Stomach smooth muscle (tissue), 2 donors: ENCODE data around the gene ALKBH2.

ENCODE experiments used
- H3K27ac ChIP-seq: one replicate; pipeline ENCODE4 v1.7.0; 2013; ENCODE audit warnings: mild to moderate bottlenecking, low read length, inconsistent platforms
- H3K27me3 ChIP-seq, 2 donors: one replicate each; pipeline ENCODE4 v1.7.0; 2013; ENCODE audit warnings: low read length in 2 of 2; ENCODE audit not compliant: insufficient read depth in 2 of 2, control insufficient read depth in 1 of 2
- H3K36me3 ChIP-seq, 2 donors: one replicate each; pipeline ENCODE4 v1.7.0; 2013; ENCODE audit warnings: low read length in 2 of 2; ENCODE audit not compliant: control insufficient read depth in 2 of 2, insufficient read depth in 2 of 2
- H3K4me1 ChIP-seq: one replicate; pipeline ENCODE4 v1.7.0; 2013; ENCODE audit warnings: low read length; ENCODE audit not compliant: control insufficient read depth, insufficient read depth
- H3K4me3 ChIP-seq, 2 donors: one replicate each; pipeline ENCODE4 v1.7.0; 2013; ENCODE audit warnings: low read length in 2 of 2
- H3K9ac ChIP-seq, 2 donors: one replicate each; pipeline ENCODE4 v1.7.0; 2013; ENCODE audit warnings: low read length in 2 of 2, mild to moderate bottlenecking in 1 of 2
- H3K9me3 ChIP-seq, 2 donors: one replicate each; pipeline ENCODE4 v1.7.0; 2013; ENCODE audit warnings: low read length in 2 of 2; ENCODE audit not compliant: control insufficient read depth in 2 of 2
- donor health status: healthy.
- donor health status: Pancreatic carcinoma.

The ALKBH2 gene

DNA sequence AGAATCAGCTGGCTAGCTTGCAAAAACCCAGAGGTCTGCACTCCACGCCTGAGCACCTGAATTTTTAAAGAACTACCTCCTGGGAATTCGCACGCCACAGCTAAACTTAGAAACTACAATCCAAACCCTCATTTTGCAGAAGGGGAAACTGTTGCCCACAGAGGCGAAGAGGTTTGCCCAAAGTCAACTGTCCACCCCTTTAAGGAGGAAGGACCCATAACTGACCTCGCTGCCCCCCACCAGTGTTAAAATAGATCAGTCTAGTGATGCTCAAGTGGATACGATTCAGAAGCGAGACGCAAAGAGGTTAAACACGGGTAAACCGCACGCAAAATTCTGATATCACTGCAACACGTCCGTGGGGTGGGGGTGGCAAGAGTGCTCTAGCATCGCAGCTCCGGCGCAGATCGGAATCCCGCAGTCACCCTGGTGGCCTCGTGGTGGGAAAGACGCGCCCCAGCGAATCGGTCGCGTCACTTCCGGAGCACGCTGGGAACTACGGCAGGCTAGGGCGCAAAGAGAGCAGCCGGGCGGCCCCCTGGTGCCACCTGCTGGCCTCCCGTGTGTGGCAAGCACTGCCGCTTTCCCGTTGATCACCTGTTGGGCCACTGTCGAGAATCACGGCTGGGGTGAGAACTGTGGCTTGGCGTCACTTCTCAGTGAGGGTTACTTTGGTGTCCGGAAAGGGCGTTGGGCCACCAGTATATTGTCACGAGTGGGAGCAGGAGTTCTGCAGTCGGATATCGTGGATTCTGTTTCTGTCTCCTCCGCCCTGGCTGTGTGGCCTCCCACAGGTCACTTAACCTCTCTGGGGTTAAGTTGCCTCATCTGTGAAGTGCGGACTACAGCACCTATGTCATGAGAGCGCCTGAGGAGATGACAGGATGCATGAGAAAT, at the start of gene ALKBH2:
TSS of gene ALKBH2 (minus strand) at position 451 of the 897 bp plus-strand sequence. CDS start 686 bp downstream, outside the sequence.
- peak within 1 kb of the TSS; percentile 88 to 99 for H3K4me3 ChIP-seq

DNA sequence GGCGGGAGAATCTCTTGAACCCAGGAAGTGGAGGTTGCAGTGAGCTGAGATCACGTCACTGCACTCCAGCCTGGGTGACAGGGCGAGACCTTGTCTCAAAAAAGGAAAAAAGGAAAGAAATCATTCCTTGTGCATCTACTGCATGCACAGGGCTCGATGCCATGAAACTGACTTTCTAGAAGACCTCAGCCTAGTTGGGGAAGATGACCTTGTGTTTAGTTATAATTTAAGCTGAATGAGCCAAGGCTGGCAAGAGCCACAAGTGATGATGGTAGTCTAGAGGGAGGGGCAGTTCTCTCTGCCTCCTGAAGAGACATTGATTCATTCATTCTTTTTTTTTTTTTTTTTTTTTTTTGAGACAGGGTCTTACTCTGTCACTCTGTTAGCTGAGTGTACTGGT, 47.3 kb upstream of the ALKBH2 start:
- Histone ChIP-seq H3K27me3 (no peaks in the 10 kb centered on the region), H3K27ac (no peak overlapping the region), H3K4me3 (no peak overlapping the region), H3K4me1 (peaks cover 7% of the 10 kb centered on the region), H3K9ac (no peak overlapping the region), H3K9me3 (no peaks in the 10 kb centered on the region), H3K36me3 (peaks cover 0 to 20% of the 10 kb centered on the region in 2 donors)

More for the DNA sequence above, at the start of gene ALKBH2:
- Histone ChIP-seq H3K27me3 (no peaks in the 10 kb centered on the region), H3K9ac (peak within 1 kb of the TSS; percentile 86 to 88), H3K4me1 (peaks cover 31% of the 10 kb centered on the region), H3K27ac (peak within 1 kb of the TSS; percentile 67), H3K9me3 (no peaks in the 10 kb centered on the region), H3K36me3 (peaks cover 5 to 11% of the 10 kb centered on the region in 2 donors)

DNA sequence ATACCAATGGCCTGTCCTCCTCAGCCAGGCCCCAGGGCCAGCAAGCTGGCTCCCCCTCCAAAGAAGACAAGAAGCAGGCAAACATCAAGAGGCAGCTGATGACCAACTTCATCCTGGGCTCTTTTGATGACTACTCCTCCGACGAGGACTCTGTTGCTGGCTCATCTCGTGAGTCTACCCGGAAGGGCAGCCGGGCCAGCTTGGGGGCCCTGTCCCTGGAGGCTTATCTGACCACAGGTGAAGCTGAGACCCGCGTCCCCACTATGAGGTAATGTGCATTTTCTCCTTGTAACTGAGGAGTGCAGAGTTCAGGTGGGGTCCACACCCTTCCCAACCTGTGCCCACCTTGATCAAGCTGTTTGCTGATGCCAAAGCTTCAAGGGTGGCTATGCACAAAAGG, 46.5 kb upstream of the ALKBH2 start:
- peaks cover 7% of the 10 kb centered on the region for H3K4me1 ChIP-seq

DNA sequence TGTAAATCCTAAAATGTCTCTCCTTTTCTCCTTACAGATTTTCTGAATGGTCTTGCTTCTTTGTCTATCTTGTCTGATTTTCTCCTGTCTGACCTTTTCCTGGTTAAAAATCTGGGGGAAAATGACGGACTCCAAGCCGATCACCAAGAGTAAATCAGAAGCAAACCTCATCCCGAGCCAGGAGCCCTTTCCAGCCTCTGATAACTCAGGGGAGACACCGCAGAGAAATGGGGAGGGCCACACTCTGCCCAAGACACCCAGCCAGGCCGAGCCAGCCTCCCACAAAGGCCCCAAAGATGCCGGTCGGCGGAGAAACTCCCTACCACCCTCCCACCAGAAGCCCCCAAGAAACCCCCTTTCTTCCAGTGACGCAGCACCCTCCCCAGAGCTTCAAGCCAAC, 46.1 kb upstream of the ALKBH2 start:
- H3K36me3 ChIP-seq: peaks cover 0 to 18% of the 10 kb centered on the region in 2 donors
- H3K4me3 ChIP-seq: no peak overlapping the region
- no peaks in the 10 kb centered on the region for H3K9me3 ChIP-seq
- no peaks in the 10 kb centered on the region for H3K27me3 ChIP-seq
- no peak overlapping the region for H3K27ac ChIP-seq
- H3K9ac ChIP-seq: no peak overlapping the region
- peaks cover 12% of the 10 kb centered on the region for H3K4me1 ChIP-seq

More for the DNA sequence above, 46.5 kb upstream of the ALKBH2 start:
- no peak overlapping the region for H3K4me3 ChIP-seq
- H3K36me3 ChIP-seq: peaks cover 0 to 18% of the 10 kb centered on the region in 2 donors
- H3K27ac ChIP-seq: no peak overlapping the region
- no peak overlapping the region for H3K9ac ChIP-seq
- H3K27me3 ChIP-seq: no peaks in the 10 kb centered on the region
- no peaks in the 10 kb centered on the region for H3K9me3 ChIP-seq

DNA sequence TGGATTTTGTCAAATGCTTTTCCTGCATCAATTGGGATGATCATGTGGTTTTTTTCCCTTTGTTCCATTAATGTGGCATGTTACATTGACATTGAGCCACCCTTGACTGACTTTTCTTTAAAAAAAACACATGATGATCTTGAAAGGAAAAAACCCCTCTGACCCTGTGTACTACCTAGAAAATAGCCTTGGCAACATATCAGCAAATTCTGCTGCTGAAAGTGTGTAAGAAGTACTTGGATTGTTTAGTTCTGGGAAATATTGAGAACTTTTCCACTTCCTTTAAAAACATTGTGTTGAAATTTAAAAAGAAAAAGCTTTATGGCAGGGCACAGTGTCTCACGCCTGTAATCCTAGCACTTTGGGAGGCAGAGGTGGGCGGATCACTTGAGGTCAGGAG, 43.8 kb upstream of the ALKBH2 start:
- peaks cover 0 to 14% of the 10 kb centered on the region in 2 donors for H3K36me3 ChIP-seq
- H3K27me3 ChIP-seq: no peaks in the 10 kb centered on the region
- H3K4me1 ChIP-seq: peaks cover 23% of the 10 kb centered on the region
- no peak overlapping the region for H3K4me3 ChIP-seq
- H3K9ac ChIP-seq: no peak overlapping the region
- no peak overlapping the region for H3K27ac ChIP-seq
- H3K9me3 ChIP-seq: no peaks in the 10 kb centered on the region

DNA sequence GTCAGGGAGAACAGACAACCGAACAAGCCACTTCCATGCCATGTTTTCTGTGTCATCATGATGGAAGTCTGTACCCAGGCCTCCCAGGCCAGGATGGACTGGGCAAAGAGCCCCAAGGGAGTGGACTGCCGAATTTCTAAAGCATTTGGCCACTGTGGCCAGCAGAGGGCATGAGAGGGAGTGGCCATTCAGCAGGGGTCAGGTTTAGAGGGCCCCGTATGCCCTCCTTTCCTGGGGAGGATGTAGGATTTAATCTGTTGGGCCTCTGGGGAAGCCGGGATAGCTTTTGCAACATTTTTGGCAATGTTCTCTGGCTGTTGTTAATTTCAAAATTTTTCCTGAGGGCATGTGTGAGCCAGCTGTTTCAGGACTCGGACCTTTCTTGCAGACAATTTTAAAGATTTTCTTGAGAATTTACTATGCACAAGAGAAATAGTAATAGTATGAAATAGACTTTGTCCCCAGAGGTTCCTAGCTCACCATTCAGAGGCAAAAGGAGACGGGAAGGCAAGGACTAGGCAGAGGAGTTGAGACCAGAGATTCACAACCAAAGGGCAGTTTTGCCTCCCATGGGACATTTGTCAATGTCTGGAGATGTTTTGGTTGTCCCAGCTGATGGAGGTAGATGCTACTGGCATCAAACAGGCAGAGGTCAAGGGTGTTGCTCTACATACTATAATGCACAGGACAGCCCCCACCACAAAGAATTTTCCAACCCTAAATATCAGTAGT, 41.1 kb upstream of the ALKBH2 start:
- H3K27me3 ChIP-seq: no peaks in the 10 kb centered on the region
- no peak overlapping the region for H3K4me3 ChIP-seq
- peaks cover 0 to under 1% of the 10 kb centered on the region in 2 donors for H3K36me3 ChIP-seq
- H3K4me1 ChIP-seq: peaks cover 38% of the 10 kb centered on the region
- H3K9ac ChIP-seq: no peak overlapping the region
- no peaks in the 10 kb centered on the region for H3K9me3 ChIP-seq
- H3K27ac ChIP-seq: peak overlapping the region; percentile 31

DNA sequence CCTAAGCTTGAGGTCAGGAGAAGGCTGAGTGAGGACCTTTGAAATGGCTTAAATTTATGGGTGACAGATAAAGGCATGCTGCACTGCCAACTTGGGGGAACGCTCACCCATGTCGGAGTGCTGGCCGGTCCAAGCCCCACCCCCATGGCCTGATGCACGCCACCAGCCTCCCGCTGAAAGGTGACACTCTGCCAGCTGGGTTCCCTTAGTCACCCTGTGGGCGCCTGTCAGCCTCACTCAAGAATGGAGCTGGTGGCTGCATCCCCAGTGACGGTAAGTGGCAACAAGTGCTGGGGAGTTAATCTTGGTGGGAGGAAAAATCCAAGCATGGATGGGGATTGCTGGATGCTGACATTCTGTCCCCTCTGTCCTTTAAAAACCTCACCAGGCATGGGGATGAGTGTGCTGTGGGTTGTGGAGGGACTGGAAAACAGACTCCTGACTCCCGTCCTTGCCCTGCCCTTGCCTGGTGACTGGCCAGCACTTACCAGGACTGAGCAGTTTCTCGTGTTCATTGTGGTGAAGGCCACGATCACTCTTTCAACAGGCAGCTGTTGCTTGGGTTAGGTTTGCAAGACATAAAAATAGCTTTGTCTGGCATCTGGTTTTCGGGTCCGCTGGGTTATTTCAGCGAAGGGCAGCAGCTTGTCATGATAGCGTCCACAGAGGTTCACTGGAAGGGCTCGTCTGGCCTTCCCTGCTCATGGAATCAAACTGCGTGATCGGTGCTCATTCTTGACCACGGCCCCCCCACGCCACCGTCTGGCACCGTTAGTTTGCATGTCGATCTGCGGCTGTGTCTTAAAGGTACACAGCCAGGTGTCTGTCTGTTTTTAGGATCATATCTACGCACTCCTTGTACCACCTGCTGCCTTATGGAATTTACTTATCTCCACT, 38.1 kb upstream of the ALKBH2 start:
- H3K9me3 ChIP-seq: no peaks in the 10 kb centered on the region
- no peaks in the 10 kb centered on the region for H3K27me3 ChIP-seq
- H3K36me3 ChIP-seq: no peaks in the 10 kb centered on the region
- peak overlapping the region; percentile 70 for H3K4me3 ChIP-seq
- H3K4me1 ChIP-seq: peaks cover 39% of the 10 kb centered on the region
- H3K27ac ChIP-seq: peak overlapping the region; percentile 88
- H3K9ac ChIP-seq: peak overlapping the region; percentile 60 to 64

DNA sequence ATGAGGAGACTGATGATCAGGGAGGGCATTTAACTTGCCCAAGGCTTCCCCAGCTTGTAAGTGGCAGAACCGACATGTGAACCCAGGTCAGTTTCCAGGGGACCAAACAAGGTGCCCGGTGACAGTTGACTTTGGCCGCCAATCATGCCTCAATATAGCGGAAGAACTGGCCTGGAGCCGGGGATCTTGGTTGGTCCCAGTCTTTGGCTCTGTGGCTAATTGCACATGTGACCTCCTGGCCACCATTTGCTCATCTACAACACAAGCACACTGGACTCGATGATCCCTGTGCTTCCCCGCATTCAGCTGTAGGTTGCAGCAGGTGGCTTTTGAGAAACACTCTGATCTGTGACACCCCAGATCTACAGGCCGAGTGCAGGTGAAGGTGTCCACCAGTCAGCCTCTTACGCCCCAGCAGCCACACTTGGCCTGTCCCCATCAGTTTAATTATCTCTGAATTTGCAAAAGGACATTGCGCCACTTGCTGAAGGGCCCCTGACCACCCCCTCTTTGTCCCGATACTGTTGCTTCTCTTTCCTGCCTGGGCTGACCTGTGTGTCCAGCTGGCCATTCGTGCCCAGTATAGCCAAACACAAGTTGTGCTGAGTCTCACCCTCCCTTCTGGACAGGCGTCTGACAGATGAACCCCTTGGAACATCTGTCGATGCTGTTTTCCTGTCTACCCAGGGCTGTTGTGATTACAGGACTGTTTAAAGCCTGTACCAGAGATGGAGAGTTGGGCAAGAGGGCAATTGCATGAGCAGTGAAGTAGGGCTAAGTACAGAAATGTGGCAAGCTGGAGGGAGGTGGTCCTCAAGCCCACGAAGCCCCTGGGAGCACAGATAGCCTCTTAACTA, 37.3 kb upstream of the ALKBH2 start:
- Histone ChIP-seq H3K9ac (peak overlapping the region; percentile 60 to 64), H3K4me1 (peaks cover 42% of the 10 kb centered on the region), H3K36me3 (peaks cover 0 to 6% of the 10 kb centered on the region in 2 donors), H3K27me3 (no peaks in the 10 kb centered on the region), H3K27ac (peak overlapping the region; percentile 88), H3K9me3 (no peaks in the 10 kb centered on the region), H3K4me3 (peak overlapping the region; percentile 70)

DNA sequence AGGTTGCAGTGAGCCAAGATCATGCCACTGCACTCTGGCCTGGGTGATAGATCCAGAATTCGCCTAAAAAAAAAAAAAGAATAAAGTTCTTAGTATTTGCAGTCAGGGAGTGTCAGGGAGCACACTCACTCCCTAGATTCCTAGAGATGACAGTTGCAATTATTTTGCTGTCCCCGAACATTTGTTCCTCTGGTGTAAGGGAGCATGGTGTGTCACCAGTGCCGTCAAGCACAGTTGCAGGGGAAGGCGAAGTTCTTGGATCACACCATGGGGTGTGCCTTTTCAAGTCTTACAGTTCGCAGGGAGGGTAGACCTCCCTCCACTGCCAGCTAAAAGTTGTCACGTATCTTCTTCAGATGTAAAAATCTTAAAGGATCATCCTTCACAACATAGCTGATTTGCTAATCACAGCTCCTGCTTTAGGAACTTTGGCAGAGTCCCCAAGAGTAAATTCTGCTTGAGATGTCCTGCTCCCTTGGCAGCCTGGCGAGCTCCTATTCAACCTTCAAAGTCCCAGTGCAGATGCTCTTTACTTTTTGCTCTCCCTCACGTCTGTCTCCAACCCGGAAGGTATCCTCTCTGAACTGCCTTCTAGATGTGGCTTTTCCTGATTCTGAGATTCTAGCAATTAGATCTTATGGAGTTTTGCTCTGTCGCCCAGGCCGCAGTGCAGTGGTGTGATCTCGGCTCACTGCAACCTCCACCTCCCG, 34.4 kb upstream of the ALKBH2 start:
- peaks cover 26% of the 10 kb centered on the region for H3K4me1 ChIP-seq
- H3K9ac ChIP-seq: no peak overlapping the region
- H3K27ac ChIP-seq: peak overlapping the region; percentile 18
- no peaks in the 10 kb centered on the region for H3K27me3 ChIP-seq
- H3K4me3 ChIP-seq: no peak overlapping the region
- no peaks in the 10 kb centered on the region for H3K9me3 ChIP-seq
- peaks cover 0 to 10% of the 10 kb centered on the region in 2 donors for H3K36me3 ChIP-seq
